GM23338 (cell line): ENCODE measurements around the gene SP2.

Source experiments
- CTCF ChIP-seq, 2 experiments: fragments of 200-600 bp in 1 of 2; sonication (generic) in 1 of 2; conservative IDR thresholded peaks; 2 replicates each; pipeline versions ENCODE4 v1.5.1 to v1.6.1; 2016 to 2017; ENCODE audit warnings: antibody characterized with exemption in 2 of 2, low read depth in 2 of 2, mild to moderate bottlenecking in 2 of 2, moderate library complexity in 1 of 2
- EZH2 ChIP-seq: fragments of 200-600 bp; sonication (generic); IDR thresholded peaks from one replicate; pipeline ENCODE4 v1.8.0; 2017; ENCODE audit warnings: antibody characterized with exemption, mild to moderate bottlenecking, low read depth; ENCODE audit not compliant: unreplicated experiment

DNA sequence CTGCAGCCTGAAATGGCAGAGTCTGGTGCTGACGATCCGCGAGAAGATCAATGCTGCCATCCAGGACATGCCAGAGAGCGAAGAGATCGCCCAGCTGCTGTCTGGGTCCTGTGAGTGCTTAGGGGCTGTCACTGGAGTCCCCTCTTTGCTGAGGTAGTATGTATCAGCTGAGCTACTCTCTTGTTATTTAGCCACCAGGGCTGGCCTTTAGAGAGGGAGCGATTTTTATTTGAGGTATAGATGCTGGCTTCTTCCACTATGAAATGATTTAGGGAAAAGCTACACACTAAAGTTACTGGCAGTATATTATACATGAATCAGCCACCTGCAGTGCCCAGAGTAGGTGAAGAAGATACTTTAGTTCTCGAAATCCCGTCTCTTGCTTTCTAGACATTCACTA lies 77.5 kb downstream of the SP2 start:
- TF ChIP-seq EZH2 = no peak
- TF ChIP-seq CTCF (conservative IDR thresholded peaks at IDR 0.05; ENCODE audit: low read depth in 2 of 2) = no peak
